ENCODE results near the gene NPLOC4.
"Not testable (repeated sequence)": the region's sequence is repeated elsewhere in the genome, so short reads cannot be mapped to it uniquely, and the experiment has no call there.

NPLOC4 gene

DNA sequence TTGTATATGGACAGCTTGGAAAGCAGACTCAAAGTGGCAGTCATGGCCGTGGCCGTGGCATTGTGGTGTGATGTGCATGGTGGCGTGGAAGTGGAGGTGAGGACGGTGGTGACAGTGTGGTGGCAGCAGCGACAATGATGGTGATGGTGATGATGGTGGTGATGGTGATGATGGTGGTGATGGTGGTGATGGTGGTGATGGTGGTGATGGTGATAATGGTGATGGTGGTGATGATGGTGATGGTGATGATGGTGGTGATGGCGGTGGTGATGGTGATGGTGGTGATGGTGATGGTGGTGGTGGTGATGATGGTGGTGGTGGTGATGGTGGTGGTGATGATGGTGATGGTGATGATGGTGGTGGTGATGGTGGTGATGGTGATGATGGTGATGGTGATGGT is 105.9 kb downstream of the NPLOC4 start:
- H3K9ac ChIP-seq (ENCODE audit: low read length in 2 of 2); H3K9me3 ChIP-seq (ENCODE audit: control insufficient read depth in 2 of 2, low read length in 2 of 2); H3K4me1 ChIP-seq (ENCODE audit: control insufficient read depth, insufficient read depth, low read length); H3K4me3 ChIP-seq (ENCODE audit: low read length in 2 of 2); H3K36me3 ChIP-seq (ENCODE audit: control insufficient read depth in 2 of 2, insufficient read depth in 2 of 2, low read length in 2 of 2); H3K27ac ChIP-seq (ENCODE audit: low read length): not testable (repeated sequence)
- peaks cover 33 to 42% of the 10 kb centered on the region in 2 donors for H3K27me3 ChIP-seq (ENCODE audit: control insufficient read depth in 1 of 2, insufficient read depth in 2 of 2, low read length in 2 of 2)

- peaks cover 4% of the 10 kb centered on the region for H3K4me1 ChIP-seq (ENCODE audit: control insufficient read depth, insufficient read depth, low read length)
- no peak overlapping the region for H3K4me3 ChIP-seq (ENCODE audit: low read length in 2 of 2)
- H3K36me3 ChIP-seq (ENCODE audit: control insufficient read depth in 2 of 2, insufficient read depth in 2 of 2, low read length in 2 of 2), result no peaks in the 10 kb centered on the region
- H3K27ac ChIP-seq (ENCODE audit: low read length), result no peak overlapping the region
- H3K27me3 ChIP-seq (ENCODE audit: control insufficient read depth in 1 of 2, insufficient read depth in 2 of 2, low read length in 2 of 2), result peaks cover 34 to 41% of the 10 kb centered on the region in 2 donors
- no peak overlapping the region for H3K9ac ChIP-seq (ENCODE audit: low read length in 2 of 2)
- no peaks in the 10 kb centered on the region for H3K9me3 ChIP-seq (ENCODE audit: control insufficient read depth in 2 of 2, low read length in 2 of 2)
These were observed 107.5 kb downstream of the NPLOC4 start for GRCh38 chr17:81529437-81529803.

DNA sequence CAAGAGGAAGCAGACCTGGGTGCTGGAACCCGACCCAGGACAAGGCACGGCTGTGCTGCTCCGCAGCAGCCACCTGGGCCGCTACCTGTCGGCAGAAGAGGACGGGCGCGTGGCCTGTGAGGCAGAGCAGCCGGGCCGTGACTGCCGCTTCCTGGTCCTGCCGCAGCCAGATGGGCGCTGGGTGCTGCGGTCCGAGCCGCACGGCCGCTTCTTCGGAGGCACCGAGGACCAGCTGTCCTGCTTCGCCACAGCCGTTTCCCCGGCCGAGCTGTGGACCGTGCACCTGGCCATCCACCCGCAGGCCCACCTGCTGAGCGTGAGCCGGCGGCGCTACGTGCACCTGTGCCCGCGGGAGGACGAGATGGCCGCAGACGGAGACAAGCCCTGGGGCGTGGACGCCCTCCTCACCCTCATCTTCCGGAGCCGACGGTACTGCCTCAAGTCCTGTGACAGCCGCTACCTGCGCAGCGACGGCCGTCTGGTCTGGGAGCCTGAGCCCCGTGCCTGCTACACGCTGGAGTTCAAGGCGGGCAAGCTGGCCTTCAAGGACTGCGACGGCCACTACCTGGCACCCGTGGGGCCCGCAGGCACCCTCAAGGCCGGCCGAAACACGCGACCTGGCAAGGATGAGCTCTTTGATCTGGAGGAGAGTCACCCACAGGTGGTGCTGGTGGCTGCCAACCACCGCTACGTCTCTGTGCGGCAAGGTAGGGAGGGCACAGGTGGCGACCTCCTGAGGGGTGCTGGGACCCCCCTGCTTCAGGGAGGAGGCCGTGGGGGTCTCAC is 108.1 kb downstream of the NPLOC4 start:
- Histone ChIP-seq H3K27me3 (ENCODE audit: control insufficient read depth in 1 of 2, insufficient read depth in 2 of 2, low read length in 2 of 2) (peaks cover 38 to 41% of the 10 kb centered on the region in 2 donors), H3K27ac (ENCODE audit: low read length) (no peak overlapping the region), H3K4me1 (ENCODE audit: control insufficient read depth, insufficient read depth, low read length) (peaks cover 6% of the 10 kb centered on the region), H3K4me3 (ENCODE audit: low read length in 2 of 2) (no peak overlapping the region), H3K9me3 (ENCODE audit: control insufficient read depth in 2 of 2, low read length in 2 of 2) (no peaks in the 10 kb centered on the region), H3K36me3 (ENCODE audit: control insufficient read depth in 2 of 2, insufficient read depth in 2 of 2, low read length in 2 of 2) (no peaks in the 10 kb centered on the region), H3K9ac (ENCODE audit: low read length in 2 of 2) (no peak overlapping the region)

GRCh38 chr17:81528384-81528650 is 108.6 kb downstream of the NPLOC4 start:
- H3K9me3 ChIP-seq (ENCODE audit: control insufficient read depth in 2 of 2, low read length in 2 of 2), result no peaks in the 10 kb centered on the region
- H3K36me3 ChIP-seq (ENCODE audit: control insufficient read depth in 2 of 2, insufficient read depth in 2 of 2, low read length in 2 of 2), result no peaks in the 10 kb centered on the region
- H3K27me3 ChIP-seq (ENCODE audit: control insufficient read depth in 1 of 2, insufficient read depth in 2 of 2, low read length in 2 of 2), result peaks cover 42 to 43% of the 10 kb centered on the region in 2 donors
- H3K4me3 ChIP-seq (ENCODE audit: low read length in 2 of 2), result no peak overlapping the region
- H3K9ac ChIP-seq (ENCODE audit: low read length in 2 of 2), result no peak overlapping the region
- peaks cover 11% of the 10 kb centered on the region for H3K4me1 ChIP-seq (ENCODE audit: control insufficient read depth, insufficient read depth, low read length)
- H3K27ac ChIP-seq (ENCODE audit: low read length), result no peak overlapping the region

DNA sequence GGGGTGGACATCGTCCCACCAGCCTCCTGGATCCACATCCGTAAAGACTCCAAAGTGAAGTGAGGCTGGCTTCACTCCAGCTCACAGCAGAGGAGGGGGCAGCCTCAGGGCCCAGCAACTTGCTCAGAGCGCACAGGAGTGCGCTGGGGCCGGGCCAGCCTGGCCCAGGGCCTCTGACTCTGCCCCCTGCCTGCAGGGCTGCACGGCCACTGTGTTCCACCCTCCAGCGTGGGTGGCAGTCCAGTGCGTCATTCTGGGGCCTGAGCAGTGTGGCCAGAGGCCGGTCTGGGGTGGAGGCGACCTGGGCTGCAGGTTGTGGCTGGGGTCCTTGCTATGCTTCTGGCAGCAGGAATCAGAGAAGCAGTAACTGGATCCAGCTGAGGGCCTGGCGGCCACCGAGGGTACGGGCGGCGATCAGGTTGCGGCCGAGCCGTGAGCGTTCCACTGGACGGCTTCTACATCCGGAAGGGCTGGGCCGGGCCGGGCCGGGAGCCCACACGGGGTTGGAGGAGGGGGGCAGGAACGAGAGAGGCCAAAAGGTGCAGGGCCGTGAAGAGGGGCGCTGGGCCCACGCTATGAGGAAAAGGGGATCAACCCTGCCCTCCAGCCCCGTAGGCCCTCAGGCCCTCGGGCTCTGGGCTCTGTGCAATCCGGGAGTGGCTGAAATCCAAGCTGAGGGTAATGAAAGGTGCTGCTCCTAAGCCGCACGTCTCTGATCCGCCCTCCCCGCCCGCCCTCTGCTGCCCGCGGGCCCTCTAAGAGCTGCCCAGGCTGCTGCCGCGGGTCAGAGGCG is 109.1 kb downstream of the NPLOC4 start, which contains the start of gene FSCN2:
Gene FSCN2 (plus strand): TSS at position 787 of the 793 bp plus-strand sequence. CDS start 155 bp downstream, outside the sequence.
- H3K4me1 ChIP-seq (ENCODE audit: control insufficient read depth, insufficient read depth, low read length), result peaks cover 13% of the 10 kb centered on the region
- no peaks in the 10 kb centered on the region for H3K36me3 ChIP-seq (ENCODE audit: control insufficient read depth in 2 of 2, insufficient read depth in 2 of 2, low read length in 2 of 2)
- H3K27ac ChIP-seq (ENCODE audit: low read length), result no peak within 1 kb of the TSS
- H3K9ac ChIP-seq (ENCODE audit: low read length in 2 of 2), result no peak within 1 kb of the TSS
- H3K27me3 ChIP-seq (ENCODE audit: control insufficient read depth in 1 of 2, insufficient read depth in 2 of 2, low read length in 2 of 2), result peaks cover 43 to 48% of the 10 kb centered on the region in 2 donors
- no peaks in the 10 kb centered on the region for H3K9me3 ChIP-seq (ENCODE audit: control insufficient read depth in 2 of 2, low read length in 2 of 2)
- H3K4me3 ChIP-seq (ENCODE audit: low read length in 2 of 2), result no peak within 1 kb of the TSS

- peaks cover 13% of the 10 kb centered on the region for H3K4me1 ChIP-seq (ENCODE audit: control insufficient read depth, insufficient read depth, low read length)
- no peak overlapping the region for H3K27ac ChIP-seq (ENCODE audit: low read length)
These were observed 110.0 kb downstream of the NPLOC4 start for GRCh38 chr17:81526662-81527571.

GRCh38 chr17:81524865-81525159 is 112.1 kb downstream of the NPLOC4 start:
- peaks cover 18% of the 10 kb centered on the region for H3K4me1 ChIP-seq (ENCODE audit: control insufficient read depth, insufficient read depth, low read length)
- H3K36me3 ChIP-seq (ENCODE audit: control insufficient read depth in 2 of 2, insufficient read depth in 2 of 2, low read length in 2 of 2), result no peaks in the 10 kb centered on the region
- H3K9ac ChIP-seq (ENCODE audit: low read length in 2 of 2), result no peak overlapping the region
- no peak overlapping the region for H3K27ac ChIP-seq (ENCODE audit: low read length)
- H3K27me3 ChIP-seq (ENCODE audit: control insufficient read depth in 1 of 2, insufficient read depth in 2 of 2, low read length in 2 of 2), result peaks cover 41 to 51% of the 10 kb centered on the region in 2 donors
- no peak overlapping the region for H3K4me3 ChIP-seq (ENCODE audit: low read length in 2 of 2)
- H3K9me3 ChIP-seq (ENCODE audit: control insufficient read depth in 2 of 2, low read length in 2 of 2), result no peaks in the 10 kb centered on the region

More at GRCh38 chr17:81526662-81527571, 110.0 kb downstream of the NPLOC4 start:
- Histone ChIP-seq H3K9ac (ENCODE audit: low read length in 2 of 2) (no peak overlapping the region), H3K36me3 (ENCODE audit: control insufficient read depth in 2 of 2, insufficient read depth in 2 of 2, low read length in 2 of 2) (no peaks in the 10 kb centered on the region), H3K27me3 (ENCODE audit: control insufficient read depth in 1 of 2, insufficient read depth in 2 of 2, low read length in 2 of 2) (peaks cover 41 to 51% of the 10 kb centered on the region in 2 donors), H3K9me3 (ENCODE audit: control insufficient read depth in 2 of 2, low read length in 2 of 2) (no peaks in the 10 kb centered on the region), H3K4me3 (ENCODE audit: low read length in 2 of 2) (no peak overlapping the region)

DNA sequence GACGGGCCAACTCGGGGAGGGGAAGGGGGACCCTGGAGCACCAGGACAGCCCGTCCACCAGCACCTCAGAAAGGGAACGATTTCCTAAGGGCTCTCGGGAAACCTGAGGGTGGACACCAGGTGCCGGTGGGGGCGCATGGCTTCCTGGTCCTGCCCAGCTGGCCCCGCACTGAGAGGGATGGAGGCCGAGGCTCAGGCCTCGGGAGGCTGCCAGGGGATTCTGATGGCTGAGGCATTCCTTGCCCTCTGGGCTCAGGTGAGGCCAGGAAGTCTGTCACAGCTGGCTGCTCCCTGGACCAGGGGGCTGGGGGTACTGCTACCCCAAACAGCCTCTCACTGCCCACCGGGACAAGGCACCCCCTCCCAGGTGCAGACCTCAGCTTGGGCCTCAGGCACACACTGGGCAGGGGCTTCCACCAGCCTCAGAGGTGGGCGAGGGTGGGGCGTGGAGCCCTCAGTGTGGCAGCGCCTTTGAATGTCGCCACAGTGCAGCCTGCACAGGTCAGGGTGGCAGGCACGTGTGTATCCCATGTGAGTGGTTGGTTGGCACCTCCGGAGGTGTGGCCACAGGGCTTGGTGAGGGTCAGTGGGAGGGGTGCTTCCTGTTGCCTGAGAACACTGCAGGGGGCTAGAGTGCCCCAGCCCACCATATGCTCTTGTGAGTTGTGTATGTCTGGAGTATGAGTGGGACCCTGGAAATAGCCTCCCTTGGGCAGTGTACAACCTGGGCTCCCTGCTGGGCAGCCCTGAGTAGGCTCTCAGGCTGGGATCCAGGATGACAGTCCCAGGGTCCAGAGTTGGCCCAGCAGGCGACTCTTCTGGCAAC is 112.7 kb downstream of the NPLOC4 start:
- H3K27ac ChIP-seq (ENCODE audit: low read length), result no peak overlapping the region
- H3K36me3 ChIP-seq (ENCODE audit: control insufficient read depth in 2 of 2, insufficient read depth in 2 of 2, low read length in 2 of 2), result no peaks in the 10 kb centered on the region
- no peak overlapping the region for H3K9ac ChIP-seq (ENCODE audit: low read length in 2 of 2)
- no peak overlapping the region for H3K4me3 ChIP-seq (ENCODE audit: low read length in 2 of 2)
- peaks cover 24% of the 10 kb centered on the region for H3K4me1 ChIP-seq (ENCODE audit: control insufficient read depth, insufficient read depth, low read length)
- peaks cover 41 to 51% of the 10 kb centered on the region in 2 donors for H3K27me3 ChIP-seq (ENCODE audit: control insufficient read depth in 1 of 2, insufficient read depth in 2 of 2, low read length in 2 of 2)
- H3K9me3 ChIP-seq (ENCODE audit: control insufficient read depth in 2 of 2, low read length in 2 of 2), result no peaks in the 10 kb centered on the region

DNA sequence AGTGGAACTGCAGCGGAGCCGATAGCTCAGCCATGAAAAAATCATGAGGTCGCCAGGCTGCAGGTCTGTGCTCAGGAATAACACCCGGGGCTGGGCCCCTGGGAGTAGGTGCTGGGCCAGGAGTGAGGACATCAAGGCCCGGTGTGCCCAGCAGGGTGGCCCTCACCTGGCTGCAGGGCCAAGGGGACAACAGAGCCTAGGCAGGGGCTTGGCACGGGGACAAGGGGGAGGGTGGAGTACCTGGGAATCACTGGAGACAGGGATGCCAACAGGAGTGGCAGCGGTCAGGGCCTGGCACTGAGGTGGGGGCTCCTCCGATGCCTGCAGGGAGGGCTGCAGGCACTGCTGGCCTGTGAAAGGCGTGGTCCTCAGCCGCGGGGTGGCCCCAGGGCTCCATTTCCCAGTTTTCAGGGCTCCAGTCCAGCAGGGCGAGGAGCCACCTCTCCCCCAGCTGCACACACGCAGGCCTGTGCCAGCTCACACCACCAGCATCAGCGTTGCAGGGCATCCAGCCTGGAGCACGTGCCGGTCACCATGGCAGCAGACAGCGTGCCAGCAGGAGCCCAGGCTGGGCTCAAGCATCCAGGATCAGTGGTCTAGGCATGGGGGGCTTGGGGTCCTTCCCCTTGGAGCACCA is 113.4 kb downstream of the NPLOC4 start:
- H3K27me3 ChIP-seq (ENCODE audit: control insufficient read depth in 1 of 2, insufficient read depth in 2 of 2, low read length in 2 of 2), result peaks cover 38 to 46% of the 10 kb centered on the region in 2 donors
- H3K36me3 ChIP-seq (ENCODE audit: control insufficient read depth in 2 of 2, insufficient read depth in 2 of 2, low read length in 2 of 2), result no peaks in the 10 kb centered on the region
- no peak overlapping the region for H3K9ac ChIP-seq (ENCODE audit: low read length in 2 of 2)
- no peak overlapping the region for H3K4me3 ChIP-seq (ENCODE audit: low read length in 2 of 2)
- peaks cover 31% of the 10 kb centered on the region for H3K4me1 ChIP-seq (ENCODE audit: control insufficient read depth, insufficient read depth, low read length)
- H3K9me3 ChIP-seq (ENCODE audit: control insufficient read depth in 2 of 2, low read length in 2 of 2), result no peaks in the 10 kb centered on the region
- H3K27ac ChIP-seq (ENCODE audit: low read length), result no peak overlapping the region

Measured in stomach smooth muscle (tissue), 2 donors.